ENCODE measurements around the gene HDAC4. TPM values are rescaled to one million over a fixed set of nuclear protein-coding genes. Genes with fewer than 3 reads are reported as not detected.

HDAC4 gene
- total RNA-seq, 4 donors from 2014 or later: 12.9 to 91.6 (median 39.8) TPM

- TF ChIP-seq POLR2A (IDR thresholded peaks at IDR 0.05) (no peak), CTCF (IDR thresholded peaks at IDR 0.05) (no peak)
- H3K27ac ChIP-seq: no peak overlapping the region
- 83 to 94% methylated on average over 8 to 9 of the region's 9 CpGs for WGBS, 2 donors
- H3K4me3 ChIP-seq (replicated peaks in 1 of 3): no peak overlapping the region
- no peak for DNase-seq
- intact Hi-C loops (cut with DNase I): no loop called here
- H3K27me3 ChIP-seq: no peaks in the 10 kb centered on the region
- H3K4me1 ChIP-seq: no peaks in the 10 kb centered on the region
- peaks cover 20 to 28% of the 10 kb centered on the region in 2 donors for H3K36me3 ChIP-seq
- no peaks in the 10 kb centered on the region for H3K9me3 ChIP-seq
These were observed 270.8 kb downstream of the HDAC4 start for GRCh38 chr2:239130041-239130440.

DNA sequence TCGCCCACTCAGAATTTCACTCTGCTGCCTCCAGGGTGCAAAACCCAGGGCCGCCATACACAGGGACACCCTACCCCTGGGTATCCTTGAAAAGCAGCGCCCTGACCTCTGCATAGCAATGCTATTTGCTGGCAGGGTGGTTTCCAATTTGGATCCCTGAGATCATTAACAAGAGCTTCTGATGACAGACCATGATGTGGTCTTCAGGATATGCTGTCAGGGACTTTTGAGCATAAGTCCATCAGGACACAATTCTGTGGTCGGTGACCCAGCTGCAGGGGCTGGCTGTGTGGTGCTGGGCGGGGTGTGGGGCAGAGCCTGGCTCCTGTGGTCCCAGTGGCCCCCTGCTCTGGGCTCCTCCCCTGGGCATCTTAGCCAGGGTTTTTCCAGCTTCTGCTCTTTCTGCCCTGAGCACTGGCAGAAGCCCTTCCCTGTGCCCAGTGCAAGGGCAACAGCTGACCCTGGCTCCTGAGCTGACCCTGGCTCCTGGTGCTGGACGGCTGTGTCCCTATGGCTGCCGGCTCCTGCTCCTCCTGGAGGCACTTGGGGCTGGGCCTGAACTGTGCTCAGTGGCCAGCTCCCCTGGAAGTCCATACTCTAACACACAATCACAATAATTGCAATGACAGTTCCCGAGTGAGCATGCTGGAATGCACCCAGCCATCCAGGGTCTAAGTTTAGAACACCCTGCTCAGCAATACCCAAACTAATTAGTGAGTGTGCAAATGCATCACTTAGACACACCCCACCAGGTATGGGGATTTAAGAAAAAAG is 271.5 kb downstream of the HDAC4 start:
- Histone ChIP-seq H3K4me3 (replicated peaks in 1 of 3) (no peak overlapping the region), H3K27me3 (no peaks in the 10 kb centered on the region), H3K36me3 (peaks cover 22 to 32% of the 10 kb centered on the region in 2 donors), H3K27ac (no peak overlapping the region), H3K9me3 (no peaks in the 10 kb centered on the region), H3K4me1 (no peaks in the 10 kb centered on the region)
- DNase-seq: no peak
- 90 to 92% methylated on average over 7 to 8 of the region's 8 CpGs for WGBS, 2 donors
- no peak for TF ChIP-seq POLR2A (IDR thresholded peaks at IDR 0.05)
- TF ChIP-seq CTCF (IDR thresholded peaks at IDR 0.05): no peak
- intact Hi-C loops (cut with DNase I): no loop called here

- intact Hi-C loops (cut with DNase I): no loop called here
- no peak overlapping the region for H3K4me3 ChIP-seq (replicated peaks in 1 of 3)
- no peaks in the 10 kb centered on the region for H3K9me3 ChIP-seq
- peaks cover 22 to 31% of the 10 kb centered on the region in 2 donors for H3K36me3 ChIP-seq
- no peak for DNase-seq
- no peak overlapping the region for H3K27ac ChIP-seq
- H3K27me3 ChIP-seq: no peaks in the 10 kb centered on the region
- TF ChIP-seq POLR2A (IDR thresholded peaks at IDR 0.05) (no peak), CTCF (IDR thresholded peaks at IDR 0.05) (no peak)
- 97 to 99% methylated on average over 10 to 13 of the region's 13 CpGs for WGBS, 2 donors
- no peaks in the 10 kb centered on the region for H3K4me1 ChIP-seq
These were observed 272.1 kb downstream of the HDAC4 start for GRCh38 chr2:239128706-239129105.

GRCh38 chr2:239127513-239127912 is 273.3 kb downstream of the HDAC4 start:
- 92 to 95% methylated on average over 4 to 9 of the region's 9 CpGs for WGBS, 2 donors
- no peak overlapping the region for H3K4me3 ChIP-seq (replicated peaks in 1 of 3)
- no peaks in the 10 kb centered on the region for H3K27me3 ChIP-seq
- peaks cover 19 to 26% of the 10 kb centered on the region in 2 donors for H3K36me3 ChIP-seq
- H3K4me1 ChIP-seq: no peaks in the 10 kb centered on the region
- TF ChIP-seq CTCF (IDR thresholded peaks at IDR 0.05): no peak
- TF ChIP-seq POLR2A (IDR thresholded peaks at IDR 0.05): no peak
- DNase-seq: no peak
- no peak overlapping the region for H3K27ac ChIP-seq
- H3K9me3 ChIP-seq: no peaks in the 10 kb centered on the region
- intact Hi-C loops (cut with DNase I): no loop called here
